HG02943 (cell line): ENCODE results near the gene AGBL4.

Experiments
- ATAC-seq: cut with Tn5 transposase; IDR thresholded peaks from one replicate; pipeline ENCODE4 v1.9.1; 2021; ENCODE audit warnings: mild to moderate bottlenecking, low read depth, moderate library complexity; ENCODE audit not compliant: unreplicated experiment

AGBL4 gene

DNA sequence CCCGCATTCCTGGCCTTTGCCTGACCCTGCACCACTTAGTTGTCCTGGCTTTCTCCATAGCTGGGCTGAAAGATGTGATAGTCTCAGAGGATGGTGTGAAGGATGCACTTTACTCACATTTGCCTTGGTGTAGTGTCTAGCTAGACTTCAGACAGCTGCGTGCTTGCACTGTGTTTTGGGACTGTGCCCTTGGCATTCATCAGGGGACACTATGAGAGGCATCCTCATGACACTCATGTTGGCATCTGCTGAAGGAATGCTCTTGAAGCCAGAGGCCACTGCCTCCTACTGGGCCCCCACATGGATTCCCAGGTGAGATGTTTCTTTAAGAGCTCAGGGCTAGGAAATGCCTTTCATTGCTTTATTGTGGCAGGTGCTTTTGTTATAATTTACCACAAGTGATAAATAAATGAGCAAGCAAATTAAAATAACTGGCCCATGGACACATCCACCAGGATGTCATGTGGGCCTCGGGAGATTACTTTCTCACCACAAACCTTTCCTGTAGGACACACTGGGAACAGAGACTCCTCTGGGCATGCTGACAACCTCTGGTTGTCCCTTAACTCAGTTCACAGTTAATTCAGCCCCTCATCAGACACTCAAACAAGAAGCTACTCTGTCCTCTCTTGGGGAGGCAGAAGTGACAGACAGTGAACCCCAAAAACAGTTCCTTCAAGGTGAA lies 1452.3 kb downstream of the AGBL4 start:
- ATAC-seq: no peak

- no peak for ATAC-seq
Measured at GRCh38 chr1:48570568-48570967, 1453.2 kb downstream of the AGBL4 start.

DNA sequence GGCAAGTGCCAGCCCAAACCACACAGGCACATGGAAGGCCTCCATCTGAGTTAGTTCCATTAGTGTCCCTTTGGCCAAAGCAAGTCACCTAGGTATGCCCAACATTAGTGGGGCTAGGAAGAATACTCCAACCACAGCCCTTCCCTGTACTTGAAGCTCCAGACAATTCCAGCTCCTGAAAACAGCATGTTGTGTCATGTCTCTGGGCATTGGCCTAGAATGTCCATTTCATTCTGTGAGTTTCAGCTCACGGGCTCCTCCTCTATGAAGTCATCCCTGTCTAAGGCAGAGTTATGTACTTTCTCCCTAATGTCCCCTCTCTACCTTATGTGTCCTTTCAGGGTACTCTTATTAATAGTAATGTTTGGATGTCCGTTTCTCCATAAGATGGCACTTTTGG lies 1455.3 kb downstream of the AGBL4 start:
- no peak for ATAC-seq

DNA sequence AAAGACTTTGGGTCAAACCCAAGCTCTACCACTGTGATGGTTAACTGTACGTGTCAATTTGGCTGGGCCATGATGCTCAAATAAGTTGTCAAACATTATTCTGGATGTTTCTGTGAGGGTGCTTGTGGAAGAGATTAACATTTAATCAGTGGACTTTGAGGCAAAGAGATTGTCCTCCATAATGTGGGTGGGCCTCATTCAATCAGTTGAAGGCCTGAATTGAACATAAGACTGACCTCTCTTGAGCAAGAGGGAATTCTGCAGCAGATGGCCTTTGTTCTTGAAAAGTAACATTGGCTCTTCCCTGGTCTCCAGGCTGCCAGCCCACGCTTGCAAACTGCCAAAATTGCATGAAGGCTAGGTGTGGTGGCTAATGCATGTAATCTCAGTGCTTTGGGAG lies 1457.3 kb downstream of the AGBL4 start:
- ATAC-seq: no peak

- no peak for ATAC-seq
Measured at GRCh38 chr1:48563021-48563420, 1460.7 kb downstream of the AGBL4 start.

DNA sequence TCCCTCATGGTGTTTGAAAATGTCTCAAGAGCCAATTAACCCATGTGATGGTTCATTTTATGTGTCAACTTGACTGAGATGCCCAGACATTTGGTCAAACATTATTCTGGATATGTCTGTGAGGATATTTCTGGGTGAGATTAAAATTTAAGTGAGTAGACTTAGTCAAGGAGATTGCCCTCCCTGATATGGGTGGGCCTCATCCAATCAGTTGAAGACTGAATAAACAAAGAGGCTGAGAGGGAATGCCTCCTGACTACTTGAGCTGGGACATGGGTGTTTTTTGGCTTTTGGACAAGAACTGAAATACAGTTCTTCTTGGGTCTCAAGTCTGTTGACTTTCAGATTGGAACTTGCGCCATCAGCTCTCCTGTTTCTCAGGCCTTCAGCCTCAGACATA lies 1462.3 kb downstream of the AGBL4 start:
- no peak for ATAC-seq

DNA sequence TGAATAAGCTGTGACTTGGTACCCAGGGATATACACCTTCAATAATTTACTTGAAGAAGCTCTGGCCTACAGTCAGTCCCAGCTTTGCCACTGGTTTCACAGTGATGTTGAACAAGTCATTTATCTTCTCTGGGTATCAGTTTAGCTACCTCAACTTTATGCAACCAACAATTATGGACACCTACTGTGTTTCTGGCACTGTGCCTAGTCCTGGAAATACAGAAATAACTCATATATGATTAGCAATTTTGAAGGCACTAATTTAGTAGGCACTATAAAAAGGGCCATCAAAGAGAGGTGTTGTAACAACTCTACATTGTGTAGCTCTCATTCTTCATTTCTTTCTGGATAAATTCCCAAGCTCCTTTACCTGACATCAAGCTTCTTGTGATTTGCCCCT lies 1463.2 kb downstream of the AGBL4 start:
- no peak for ATAC-seq

GRCh38 chr1:48560116-48560515 lies 1463.6 kb downstream of the AGBL4 start:
- no peak for ATAC-seq

GRCh38 chr1:48558366-48558765 lies 1465.4 kb downstream of the AGBL4 start:
- no peak for ATAC-seq

DNA sequence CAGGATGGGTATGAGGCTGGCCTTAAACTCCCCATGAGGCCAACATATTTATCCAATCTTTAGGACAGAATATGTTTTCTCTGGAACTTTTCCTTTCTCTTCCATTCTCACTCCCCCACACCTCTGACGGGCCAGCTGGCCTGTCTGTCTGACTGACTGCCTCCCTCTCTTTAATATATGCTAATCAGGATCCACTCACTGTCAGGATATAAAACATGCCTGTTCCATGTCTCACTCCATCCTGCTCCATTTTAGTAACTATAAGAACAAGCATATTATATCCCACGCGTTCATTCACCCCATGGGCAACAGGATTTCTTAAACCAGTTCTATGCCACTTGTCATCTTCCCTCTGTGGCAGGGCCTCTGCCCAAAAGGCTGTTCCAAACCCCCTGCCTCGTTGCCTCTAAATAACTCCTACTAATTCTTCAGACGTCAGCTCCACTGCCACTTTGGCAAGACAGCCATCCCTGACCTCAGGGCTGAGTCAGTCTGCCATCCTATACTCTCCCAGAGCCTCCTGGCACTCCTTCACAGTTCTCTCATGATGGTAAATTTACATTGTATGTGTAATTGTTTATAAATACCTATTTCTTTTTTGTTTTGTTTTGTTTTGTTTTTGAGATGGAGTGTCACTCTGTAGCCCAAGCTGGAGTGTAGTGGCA lies 1467.4 kb downstream of the AGBL4 start:
- no peak for ATAC-seq

DNA sequence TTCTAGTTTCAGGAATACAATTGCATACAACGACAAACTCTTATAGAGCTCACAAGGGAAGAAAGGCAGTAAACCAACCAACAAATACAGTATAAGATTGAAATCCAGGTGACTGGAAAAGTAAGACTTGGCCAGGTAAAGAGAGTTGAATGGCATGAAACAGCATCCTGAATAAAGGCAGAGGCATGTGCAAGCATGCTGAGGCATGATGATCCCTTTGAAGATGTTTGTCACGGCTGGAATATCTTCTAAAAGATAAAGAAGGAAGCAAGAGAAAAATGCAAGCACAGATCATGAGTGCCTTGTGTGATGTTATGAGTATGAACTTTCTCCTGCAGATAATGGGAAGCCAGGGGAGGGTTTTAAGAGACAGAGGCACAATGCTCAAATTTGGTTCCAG lies 1468.5 kb downstream of the AGBL4 start:
- ATAC-seq: no peak

DNA sequence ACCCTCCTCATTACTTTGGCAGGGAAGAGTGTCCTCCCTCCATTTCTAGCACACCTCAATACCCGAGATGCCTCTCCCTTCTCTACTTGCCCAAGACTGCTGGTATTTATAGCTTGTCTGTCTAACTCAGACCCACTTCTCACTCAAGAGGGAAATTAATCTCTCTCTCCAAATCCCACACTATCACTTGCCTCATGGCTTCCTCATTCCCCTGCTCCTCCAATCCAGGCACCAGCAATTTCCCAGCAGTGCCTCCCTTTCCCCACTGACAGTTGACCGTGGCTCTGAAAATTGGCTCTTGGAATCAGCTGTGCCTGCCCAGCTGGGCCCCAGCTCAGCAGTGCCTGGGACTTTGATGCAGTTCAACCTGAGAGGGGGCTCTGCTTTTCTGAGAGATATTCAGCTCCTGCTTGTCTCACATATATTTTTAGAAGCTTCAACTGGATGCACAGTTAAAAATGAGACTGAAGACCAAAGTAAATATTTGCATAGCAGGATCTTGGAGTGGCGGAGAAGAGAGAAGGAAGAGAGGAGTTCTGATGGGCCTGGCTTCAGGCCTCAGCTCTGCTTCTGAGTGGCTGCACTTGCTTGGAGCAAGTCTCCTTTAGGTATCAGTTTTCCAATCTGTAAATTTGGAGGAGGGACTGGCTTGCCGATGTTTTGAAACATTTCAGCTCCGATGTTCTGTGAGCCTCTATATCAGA lies 1470.7 kb downstream of the AGBL4 start:
- no peak for ATAC-seq

GRCh38 chr1:48552420-48552819 lies 1471.3 kb downstream of the AGBL4 start:
- no peak for ATAC-seq

DNA sequence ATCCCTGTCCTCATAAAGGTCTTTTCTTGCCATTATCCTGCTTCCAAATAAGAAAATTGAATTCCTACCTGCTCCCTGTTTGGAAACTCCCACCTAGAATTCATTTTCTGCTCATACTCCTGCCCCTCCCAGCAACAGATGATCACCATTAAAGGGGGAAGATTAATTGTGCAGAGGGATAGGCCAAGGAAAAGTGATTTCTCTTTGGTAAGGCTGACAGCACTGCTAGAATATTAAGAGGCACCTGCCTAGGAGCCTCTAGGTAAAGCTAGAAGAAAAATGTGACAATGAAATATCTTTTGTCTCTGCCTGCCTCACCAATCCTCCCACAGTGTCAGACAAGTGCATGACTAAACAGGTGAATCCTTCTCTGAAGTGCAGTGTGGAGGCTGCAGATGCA lies 1474.8 kb downstream of the AGBL4 start:
- no peak for ATAC-seq

- ATAC-seq: no peak
Measured at GRCh38 chr1:48547561-48548220, 1476.1 kb downstream of the AGBL4 start.

DNA sequence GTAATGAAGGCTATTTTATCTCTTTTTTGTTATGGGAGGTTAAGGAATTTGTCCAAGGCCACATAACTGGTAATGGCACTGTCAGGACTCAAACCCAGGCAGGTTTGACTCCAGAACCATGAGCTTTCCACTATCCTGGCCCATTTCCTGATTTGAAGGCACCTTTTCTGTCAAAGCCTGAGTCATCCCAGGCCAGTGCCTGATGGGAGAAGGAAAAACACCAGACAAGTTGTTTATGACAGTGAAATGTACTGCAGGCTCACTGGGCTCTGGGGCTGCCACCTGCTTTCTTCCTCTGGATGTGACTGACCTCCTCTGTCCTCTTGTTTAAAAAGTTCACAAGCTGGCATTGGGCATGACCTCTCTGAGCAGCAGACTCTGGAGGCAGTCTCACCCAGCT lies 1479.9 kb downstream of the AGBL4 start:
- no peak for ATAC-seq

GRCh38 chr1:48540587-48540986 lies 1483.2 kb downstream of the AGBL4 start:
- ATAC-seq: no peak

DNA sequence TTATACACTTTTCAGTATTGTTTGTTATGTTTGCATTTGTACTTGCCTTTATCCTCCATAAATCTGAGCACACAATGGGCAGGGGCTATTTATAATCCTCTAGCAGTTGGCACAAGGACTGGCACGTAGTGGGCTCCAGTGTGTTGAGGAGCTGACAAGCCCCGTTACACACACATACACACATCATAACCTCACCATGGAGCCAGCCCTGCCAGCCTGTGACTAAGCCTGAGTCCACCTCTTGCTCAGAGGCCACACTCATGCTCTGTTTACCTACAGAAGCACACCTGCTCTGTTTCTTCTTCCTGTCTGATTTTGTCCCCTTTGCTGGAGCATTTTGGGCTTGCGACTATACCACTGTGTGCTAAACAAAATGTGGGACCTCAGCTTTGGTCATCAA lies 1487.3 kb downstream of the AGBL4 start:
- no peak for ATAC-seq

DNA sequence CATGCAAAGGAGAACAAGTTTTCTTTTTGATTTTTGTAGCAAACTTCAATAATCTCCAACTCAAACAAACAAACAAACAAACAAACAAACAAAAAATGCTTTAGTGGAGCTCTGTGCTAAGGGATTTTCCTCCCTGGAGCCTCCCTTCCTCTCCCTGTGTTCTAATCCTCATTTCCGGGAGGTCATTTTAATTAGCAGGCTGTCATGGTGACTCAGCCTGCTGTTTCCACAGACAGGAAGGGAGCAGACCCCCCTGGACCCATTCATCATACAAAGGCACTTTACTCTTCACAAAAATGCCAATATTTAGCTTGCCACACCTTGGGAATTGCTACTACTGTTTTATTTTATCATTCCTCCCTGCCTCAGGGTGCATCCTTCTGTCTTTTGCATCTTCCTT lies 1490.8 kb downstream of the AGBL4 start:
- ATAC-seq: no peak

DNA sequence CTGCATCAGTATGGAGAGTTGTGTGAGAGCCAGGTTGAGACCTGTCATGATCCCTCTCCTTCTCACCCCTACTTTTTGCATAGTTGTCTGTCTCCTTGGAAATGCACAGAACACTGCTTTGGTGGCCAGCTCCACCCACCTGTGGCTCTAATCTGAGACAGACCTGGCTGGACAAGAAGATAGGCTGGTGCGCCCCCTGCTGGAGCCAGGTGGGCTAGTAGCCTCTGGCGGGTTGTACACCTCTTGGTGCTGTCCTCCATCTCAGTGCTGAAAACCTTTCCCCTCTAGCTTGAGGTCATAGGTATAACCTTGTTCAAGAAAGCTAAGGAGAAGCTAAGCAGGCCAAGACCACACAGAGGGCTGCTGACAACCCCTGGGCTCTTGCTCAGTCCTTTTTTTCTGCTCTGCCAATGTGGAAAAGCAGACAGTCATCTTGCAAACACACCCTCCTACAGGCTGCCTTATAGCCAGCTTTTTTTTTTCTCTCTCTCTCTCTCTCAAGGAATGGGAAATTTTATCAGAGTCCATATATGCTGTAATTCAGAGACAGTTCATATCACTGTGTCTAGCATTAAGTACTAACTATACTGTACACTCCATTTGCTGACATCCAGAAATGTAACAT lies 1492.9 kb downstream of the AGBL4 start:
- no peak for ATAC-seq

GRCh38 chr1:48527051-48527450 lies 1496.7 kb downstream of the AGBL4 start:
- no peak for ATAC-seq
